HG02610 (cell line): Measurements from ENCODE around the gene SACM1L.
"Not testable (repeated sequence)": the region's sequence is repeated elsewhere in the genome, so short reads cannot be mapped to it uniquely, and the experiment has no call there.

Experiments
- ATAC-seq: cut with Tn5 transposase; IDR thresholded peaks from one replicate; pipeline ENCODE4 v1.9.1; 2021; ENCODE audit warnings: mild to moderate bottlenecking, moderate library complexity; ENCODE audit not compliant: unreplicated experiment

The SACM1L gene

GRCh38 chr3:45690336-45691035, 1.3 kb downstream of the SACM1L start:
- ATAC-seq = no peak

GRCh38 chr3:45691842-45692241, 2.6 kb downstream of the SACM1L start:
- ATAC-seq = no peak

- ATAC-seq = no peak
Measured at GRCh38 chr3:45692866-45693265, 3.7 kb downstream of the SACM1L start.

- ATAC-seq = no peak
Measured at GRCh38 chr3:45693941-45694521, 4.8 kb downstream of the SACM1L start.

- not testable (repeated sequence) for ATAC-seq
Measured at GRCh38 chr3:45695166-45695565, 6.0 kb downstream of the SACM1L start.

GRCh38 chr3:45700570-45701073, 11.4 kb downstream of the SACM1L start:
- ATAC-seq = no peak

- ATAC-seq = no peak
Measured at GRCh38 chr3:45701172-45701867, 12.1 kb downstream of the SACM1L start.

GRCh38 chr3:45704301-45704943, 15.2 kb downstream of the SACM1L start:
- no peak for ATAC-seq

- ATAC-seq = no peak
Measured at GRCh38 chr3:45705839-45706808, 16.9 kb downstream of the SACM1L start.

- no peak for ATAC-seq
Measured at GRCh38 chr3:45711931-45712330, 22.7 kb downstream of the SACM1L start.

GRCh38 chr3:45712434-45713110, 23.4 kb downstream of the SACM1L start:
- ATAC-seq = no peak

- ATAC-seq = no peak
Measured at GRCh38 chr3:45715945-45716344, 26.7 kb downstream of the SACM1L start.

- ATAC-seq = no peak
Measured at GRCh38 chr3:45716790-45717336, 27.7 kb downstream of the SACM1L start.

GRCh38 chr3:45719655-45720487, 30.7 kb downstream of the SACM1L start:
- ATAC-seq = no peak

GRCh38 chr3:45724911-45725310, 35.7 kb downstream of the SACM1L start:
- no peak for ATAC-seq

GRCh38 chr3:45729614-45730013, 40.4 kb downstream of the SACM1L start:
- ATAC-seq = no peak

- no peak for ATAC-seq
Measured at GRCh38 chr3:45730409-45731154, 41.4 kb downstream of the SACM1L start.

- no peak for ATAC-seq
Measured at GRCh38 chr3:45736707-45737106, 47.5 kb downstream of the SACM1L start.
